Stimulated activated CD8-positive, alpha-beta memory T cell treated with anti-CD3 and anti-CD28 coated beads, Interleukin-12 subunit alpha, Interleukin-12 subunit beta, amount 100 ng/mL, for 24 hours (primary cell): ENCODE measurements around the gene PGAM2.

Experiments
- DNase-seq: peaks from one replicate; pipeline ENCODE4 v3.0.0-alpha.2; 2020; ENCODE audit errors: extremely low read depth

The PGAM2 gene

GRCh38 chr7:44065431-44066110 lies at the start of gene PGAM2:
Gene PGAM2, minus strand, starts transcription at chr7:44065567. Its CDS starts 38 bp downstream, at chr7:44065529.
- DNase-seq = no peak

DNA sequence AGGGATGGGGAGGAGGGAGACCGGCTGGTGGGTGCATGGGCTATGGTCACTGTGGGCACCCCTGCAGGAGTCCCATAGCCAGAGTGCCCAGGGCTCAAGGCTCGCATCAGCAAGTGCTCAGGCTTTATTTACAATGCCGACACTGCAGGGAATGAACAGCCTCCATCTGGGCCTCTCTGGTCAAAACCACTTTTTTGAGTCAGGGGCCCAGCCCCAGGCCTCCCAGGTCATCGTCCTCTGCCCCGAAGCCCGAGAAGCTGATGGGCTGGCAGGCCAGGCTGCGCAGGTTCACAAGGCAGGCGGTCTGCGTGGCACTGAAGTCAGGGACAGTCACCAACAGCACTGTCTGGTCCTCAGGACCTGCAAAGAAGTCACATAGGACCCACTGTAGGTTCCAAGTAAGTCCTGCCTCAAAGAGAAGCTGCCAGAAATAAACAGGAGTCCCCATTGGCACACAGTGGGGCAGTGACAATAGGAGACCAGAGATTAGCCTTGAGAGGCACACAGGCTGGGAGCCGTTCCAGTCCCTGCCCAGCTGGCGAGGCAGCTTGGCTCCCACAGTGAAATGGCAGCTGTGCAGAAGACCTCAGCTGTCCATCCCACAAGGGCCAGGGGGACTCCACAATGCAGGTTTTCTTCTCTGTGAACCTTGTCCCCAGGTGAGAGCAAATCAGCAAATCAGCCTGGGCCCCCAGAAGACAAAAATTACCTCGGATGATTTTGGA lies 49.4 kb upstream of the PGAM2 start:
- DNase-seq = no peak

- no peak for DNase-seq
These were observed 48.5 kb upstream of the PGAM2 start for GRCh38 chr7:44113764-44114354.

- DNase-seq = no peak
These were observed 47.8 kb upstream of the PGAM2 start for GRCh38 chr7:44112997-44113763.

GRCh38 chr7:44112231-44112996 lies 47.0 kb upstream of the PGAM2 start:
- DNase-seq = no peak

- no peak for DNase-seq
These were observed 46.4 kb upstream of the PGAM2 start for GRCh38 chr7:44111761-44112160.

- DNase-seq = no peak
These were observed 45.6 kb upstream of the PGAM2 start for GRCh38 chr7:44110719-44111635.

DNA sequence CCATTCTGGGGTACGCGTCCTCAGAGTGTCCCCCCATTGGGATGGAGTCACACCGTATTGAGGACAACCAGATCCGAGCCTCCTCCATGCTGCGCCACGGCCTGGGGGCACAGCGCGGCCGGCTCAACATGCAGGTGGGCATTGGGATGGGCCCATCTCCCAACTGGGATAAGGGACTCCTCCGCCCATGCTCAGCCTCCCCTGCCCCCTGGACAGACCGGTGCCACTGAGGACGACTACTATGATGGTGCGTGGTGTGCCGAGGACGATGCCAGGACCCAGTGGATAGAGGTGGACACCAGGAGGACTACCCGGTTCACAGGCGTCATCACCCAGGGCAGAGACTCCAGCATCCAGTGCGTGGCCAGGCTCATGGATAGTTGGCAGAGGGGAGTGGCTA lies 44.6 kb upstream of the PGAM2 start:
- DNase-seq = no peak

GRCh38 chr7:44108768-44109750 lies 43.7 kb upstream of the PGAM2 start:
- DNase-seq = no peak

- no peak for DNase-seq
These were observed 42.8 kb upstream of the PGAM2 start for GRCh38 chr7:44107961-44108767.

- DNase-seq = no peak
These were observed 42.0 kb upstream of the PGAM2 start for GRCh38 chr7:44107116-44107960.

- DNase-seq = no peak
These were observed 41.1 kb upstream of the PGAM2 start for GRCh38 chr7:44106311-44107065.

GRCh38 chr7:44105832-44106231 lies 40.5 kb upstream of the PGAM2 start:
- DNase-seq = no peak

- no peak for DNase-seq
These were observed 39.7 kb upstream of the PGAM2 start for GRCh38 chr7:44104860-44105771.
